Measurements from ENCODE around the gene ATAD3B. TPM values are rescaled to one million over a fixed set of nuclear protein-coding genes. Genes with fewer than 3 reads are reported as not detected.
"Not testable (repeated sequence)": the region's sequence is repeated elsewhere in the genome, so short reads cannot be mapped to it uniquely, and the experiment has no call there.

The ATAD3B gene
- total and polyA plus RNA-seq, 2 of the 4 experiments (the other 2 are of a cell fraction) = 13.8 to 29.0 TPM

DNA sequence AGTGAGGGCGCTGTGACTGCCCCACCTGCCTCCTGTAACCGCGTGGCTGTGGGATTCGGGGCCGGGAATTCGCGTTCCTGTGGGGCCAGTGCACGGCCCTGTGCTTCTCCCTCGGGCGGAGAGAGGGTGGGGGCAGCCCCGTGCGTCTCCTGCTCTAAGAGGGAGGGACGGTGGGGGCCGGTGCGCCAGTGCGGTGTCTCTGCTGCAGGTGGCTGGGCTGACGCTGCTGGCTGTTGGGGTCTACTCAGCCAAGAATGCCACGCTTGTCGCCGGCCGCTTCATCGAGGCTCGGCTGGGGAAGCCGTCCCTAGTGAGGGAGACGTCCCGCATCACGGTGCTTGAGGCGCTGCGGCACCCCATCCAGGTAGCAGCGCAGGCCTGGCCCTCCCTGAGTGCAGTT lies 51.0 kb downstream of the ATAD3B start:
- in situ Hi-C loops (cut with MboI; ENCODE audit: low sequenced_read_pairs); H2BK120ac ChIP-seq (ENCODE audit: low read depth, low read length); H3K9ac ChIP-seq (ENCODE audit: low read depth, low read length); BruUV-seq (replicated peaks); H3K56ac ChIP-seq (ENCODE audit: extremely low read depth, insufficient read depth, low read length); H2AK9ac ChIP-seq (replicated peaks; ENCODE audit: low read depth, low read length, poor library complexity); H3K23ac ChIP-seq (ENCODE audit: low read depth, low read length); H4K8ac ChIP-seq (ENCODE audit: low read depth in 2 of 2, low read length in 2 of 2); POLR2A ChIA-PET (ENCODE audit: unreplicated experiment); ATAC-seq (ENCODE audit: low read depth); H3K4ac ChIP-seq (ENCODE audit: low read depth, low read length); DNase-seq; H2BK15ac ChIP-seq (ENCODE audit: low read depth, low read length); H3K14ac ChIP-seq (replicated peaks; ENCODE audit: low read depth, low read length); H2AFZ ChIP-seq (replicated peaks; ENCODE audit: low read length, poor library complexity); H2BK20ac ChIP-seq (ENCODE audit: low read depth, low read length); H4K20me1 ChIP-seq (ENCODE audit: insufficient read depth, low read length); H3K27me3 ChIP-seq (ENCODE audit: control insufficient read depth, insufficient read depth, low read length); H4K91ac ChIP-seq (ENCODE audit: insufficient read depth, low read depth, low read length); H2AK5ac ChIP-seq (ENCODE audit: low read depth, low read length); H4K5ac ChIP-seq (ENCODE audit: low read depth, low read length); H3K27ac ChIP-seq (ENCODE audit: insufficient read depth, low read length); H3K4me1 ChIP-seq (ENCODE audit: control insufficient read depth, insufficient read depth, low read length); H2BK5ac ChIP-seq (ENCODE audit: low read depth, low read length, poor library complexity, severe bottlenecking); H3K4me3 ChIP-seq (ENCODE audit: insufficient read depth, low read depth, low read length); H3K4me2 ChIP-seq (ENCODE audit: low read depth, low read length); H3K9me1 ChIP-seq (ENCODE audit: insufficient read depth, low read length); dilution Hi-C loops (cut with HindIII; ENCODE audit: low sequenced_read_pairs, unreplicated experiment); intact Hi-C loops (cut with micrococcal nuclease); H3K9me3 ChIP-seq (ENCODE audit: control insufficient read depth, insufficient read depth, low read length); CTCF ChIA-PET; H3K79me1 ChIP-seq (ENCODE audit: low read depth in 1 of 2, low read length in 2 of 2); H3K18ac ChIP-seq (ENCODE audit: low read depth, low read length): not testable (repeated sequence)
- 96% methylated on average over 15 of the region's 30 CpGs; no CpG with 5 or more reads in 1 of the 2 experiments for WGBS, 2 experiments (ENCODE audit: extremely low coverage in 2 of 2, insufficient read length in 1 of 2)
- peaks cover 35% of the 10 kb centered on the region for H3K36me3 ChIP-seq (ENCODE audit: control insufficient read depth, insufficient read depth, low read length)

DNA sequence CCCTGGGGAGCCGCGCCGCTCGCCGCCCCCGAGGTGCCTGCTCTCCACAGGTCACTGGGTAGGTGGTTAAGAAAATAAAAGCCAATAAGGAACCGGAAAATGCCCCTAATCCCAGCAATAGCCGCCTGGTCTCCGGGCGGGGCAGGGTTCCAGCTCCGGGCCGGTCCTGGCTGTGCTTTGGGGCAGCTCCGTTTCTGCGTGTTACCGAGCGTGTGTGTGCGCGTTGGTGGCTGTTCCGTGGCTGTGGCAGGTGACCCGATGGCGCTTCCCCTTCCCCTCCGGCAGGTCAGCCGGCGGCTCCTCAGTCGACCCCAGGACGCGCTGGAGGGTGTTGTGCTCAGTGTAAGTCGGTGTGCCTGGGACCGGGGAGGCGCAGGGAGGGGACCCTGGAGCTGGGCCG lies 51.7 kb downstream of the ATAD3B start:
- ATAC-seq (ENCODE audit: low read depth); H3K27ac ChIP-seq (ENCODE audit: insufficient read depth, low read length); H2AK9ac ChIP-seq (replicated peaks; ENCODE audit: low read depth, low read length, poor library complexity); H3K4me2 ChIP-seq (ENCODE audit: low read depth, low read length); H3K79me1 ChIP-seq (ENCODE audit: low read depth in 1 of 2, low read length in 2 of 2); H3K4me1 ChIP-seq (ENCODE audit: control insufficient read depth, insufficient read depth, low read length); BruUV-seq (replicated peaks); H4K8ac ChIP-seq (ENCODE audit: low read depth in 2 of 2, low read length in 2 of 2); DNase-seq; H2BK15ac ChIP-seq (ENCODE audit: low read depth, low read length); H3K56ac ChIP-seq (ENCODE audit: extremely low read depth, insufficient read depth, low read length); H2BK120ac ChIP-seq (ENCODE audit: low read depth, low read length); H2BK20ac ChIP-seq (ENCODE audit: low read depth, low read length); H3K4ac ChIP-seq (ENCODE audit: low read depth, low read length); H3K18ac ChIP-seq (ENCODE audit: low read depth, low read length); H3K23ac ChIP-seq (ENCODE audit: low read depth, low read length); H4K91ac ChIP-seq (ENCODE audit: insufficient read depth, low read depth, low read length); H2BK5ac ChIP-seq (ENCODE audit: low read depth, low read length, poor library complexity, severe bottlenecking); H4K20me1 ChIP-seq (ENCODE audit: insufficient read depth, low read length); H3K9ac ChIP-seq (ENCODE audit: low read depth, low read length); H3K9me3 ChIP-seq (ENCODE audit: control insufficient read depth, insufficient read depth, low read length); H3K4me3 ChIP-seq (ENCODE audit: insufficient read depth, low read depth, low read length); H2AFZ ChIP-seq (replicated peaks; ENCODE audit: low read length, poor library complexity); H3K27me3 ChIP-seq (ENCODE audit: control insufficient read depth, insufficient read depth, low read length); in situ Hi-C loops (cut with MboI; ENCODE audit: low sequenced_read_pairs); H3K9me1 ChIP-seq (ENCODE audit: insufficient read depth, low read length); CTCF ChIA-PET; POLR2A ChIA-PET (ENCODE audit: unreplicated experiment); H2AK5ac ChIP-seq (ENCODE audit: low read depth, low read length); intact Hi-C loops (cut with micrococcal nuclease); dilution Hi-C loops (cut with HindIII; ENCODE audit: low sequenced_read_pairs, unreplicated experiment); H3K14ac ChIP-seq (replicated peaks; ENCODE audit: low read depth, low read length); H4K5ac ChIP-seq (ENCODE audit: low read depth, low read length): not testable (repeated sequence)
- H3K36me3 ChIP-seq (ENCODE audit: control insufficient read depth, insufficient read depth, low read length) = peaks cover 33% of the 10 kb centered on the region
- 96% methylated on average over 7 of the region's 31 CpGs; no CpG with 5 or more reads in 1 of the 2 experiments for WGBS, 2 experiments (ENCODE audit: extremely low coverage in 2 of 2, insufficient read length in 1 of 2)
